GM21367 (cell line): ENCODE data around the gene CREBZF.
"Not testable (repeated sequence)": the region's sequence is repeated elsewhere in the genome, so short reads cannot be mapped to it uniquely, and the experiment has no call there.

Experiments used
- ATAC-seq: cut with Tn5 transposase; IDR thresholded peaks from one replicate; pipeline ENCODE4 v1.9.1; 2021; ENCODE audit not compliant: unreplicated experiment

CREBZF gene

DNA sequence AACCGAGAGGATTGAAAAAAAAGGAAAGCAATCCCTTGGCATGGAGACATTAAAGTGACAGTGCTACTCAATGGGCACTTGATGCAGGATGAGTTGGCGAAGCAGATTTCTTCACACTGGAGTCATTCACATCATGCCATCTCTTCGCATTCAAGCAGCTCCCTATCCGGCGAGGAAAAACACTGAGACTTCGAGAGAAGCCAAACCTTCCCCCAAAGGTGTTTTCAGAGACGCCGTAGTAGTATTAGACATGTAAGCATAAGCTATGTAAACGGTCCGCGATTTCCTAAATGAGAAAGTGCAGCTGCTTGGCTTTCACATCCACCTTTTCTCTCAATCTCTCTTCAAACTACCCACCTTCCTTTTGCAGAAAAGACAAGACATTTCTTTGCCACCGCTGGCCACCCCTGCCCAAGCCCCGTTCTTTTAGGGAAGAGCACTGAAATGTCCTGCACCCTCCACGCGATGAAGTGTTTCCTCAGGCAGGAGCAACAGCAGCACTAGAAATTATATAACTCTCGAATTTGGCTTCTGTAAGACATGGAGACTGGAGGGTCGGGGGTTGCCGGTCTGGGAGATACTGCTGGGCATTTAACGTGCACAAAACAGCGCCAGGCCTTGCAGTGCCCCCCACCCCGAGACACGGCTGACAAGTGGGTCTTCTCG lies 37.5 kb downstream of the CREBZF start, which contains the start of gene DLG2:
DLG2 (minus strand) TSS at position 13 of the 666 bp plus-strand sequence.
- ATAC-seq: no peak

DNA sequence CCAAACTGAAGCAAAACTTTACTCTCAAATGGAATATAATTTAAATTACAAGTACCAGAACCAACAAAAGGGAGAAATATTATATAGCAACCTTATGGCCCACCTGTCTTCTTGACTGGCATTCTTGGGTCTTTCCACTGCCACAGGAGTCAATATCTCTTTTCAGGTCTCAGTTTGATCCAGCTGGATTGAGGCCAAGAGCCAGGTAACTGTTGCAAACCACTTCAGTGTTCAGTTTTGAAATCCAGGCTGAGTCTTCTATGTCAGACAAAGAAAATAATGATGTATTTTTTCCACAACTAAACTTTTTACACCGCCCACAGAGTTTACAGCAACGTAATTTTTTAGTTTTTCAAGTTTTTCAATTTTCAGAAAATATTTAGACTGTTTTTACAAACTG lies 38.4 kb downstream of the CREBZF start:
- no peak for ATAC-seq

DNA sequence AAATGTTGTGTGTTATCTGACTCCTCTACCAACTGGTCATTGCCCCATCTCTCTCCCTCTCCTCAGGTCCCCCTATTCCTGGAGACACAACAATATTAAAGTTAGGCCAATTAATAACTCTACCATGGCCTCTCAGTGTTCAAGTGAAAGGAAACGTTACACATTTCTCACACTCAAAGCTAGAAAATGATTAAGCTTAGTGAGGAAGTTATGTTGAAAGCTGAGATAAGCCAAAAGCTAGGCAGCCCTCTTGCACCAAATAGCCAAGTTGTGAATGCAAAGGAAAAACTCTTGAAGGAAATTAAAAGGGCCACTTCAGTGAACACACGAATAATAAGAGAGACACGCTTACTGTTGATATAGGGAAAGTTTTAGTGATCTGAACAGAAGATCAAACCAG lies 44.7 kb downstream of the CREBZF start:
- no peak for ATAC-seq

DNA sequence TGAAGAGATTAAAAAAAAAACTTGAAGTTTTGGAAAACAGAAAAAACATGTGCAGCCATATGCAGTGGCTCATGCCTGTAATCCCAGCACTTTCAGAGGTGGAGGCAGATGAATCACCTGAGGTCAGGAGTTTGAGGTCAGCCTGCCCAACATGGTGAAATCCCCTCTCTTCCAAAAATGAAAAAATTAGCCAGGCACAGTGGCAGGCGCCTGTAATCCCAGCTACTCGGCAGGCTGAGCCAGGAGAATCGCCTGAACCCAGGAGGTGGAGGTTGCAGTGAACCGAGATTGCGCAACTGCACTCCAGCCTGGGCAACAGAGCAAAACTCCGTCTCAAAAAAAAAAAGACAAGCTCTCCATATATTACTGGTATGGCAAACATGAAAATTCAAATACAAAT lies 45.4 kb downstream of the CREBZF start:
- no peak for ATAC-seq

DNA sequence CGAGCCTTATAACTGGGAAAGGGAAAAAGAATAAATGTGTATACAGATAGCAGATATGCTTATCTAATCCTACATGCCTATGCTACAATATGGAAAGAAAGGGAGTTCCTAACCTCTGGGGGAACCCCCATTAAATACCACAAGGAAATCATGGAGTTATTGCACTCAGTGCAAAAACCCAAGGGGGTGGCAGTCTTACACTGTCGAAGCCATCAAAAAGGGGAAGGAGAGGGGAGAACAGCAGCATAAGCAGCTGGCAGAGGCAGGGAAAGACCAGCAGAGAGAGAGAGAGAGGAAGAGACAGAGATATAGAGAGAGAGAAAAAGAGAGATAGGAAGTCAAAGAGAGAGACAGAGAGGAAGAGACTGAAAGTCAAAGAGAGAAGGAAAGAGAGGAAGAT lies 53.3 kb downstream of the CREBZF start:
- not testable (repeated sequence) for ATAC-seq
